GM12873 (cell line): ENCODE results near the gene PHOX2B.

ENCODE experiments used
- TF ChIP-seq, protein P1 (sequence below): IDR thresholded peaks from 2 replicates; pipeline ENCODE4 v1.5.1; 2012; ENCODE audit warnings: low read depth, mild to moderate bottlenecking, moderate library complexity, low read length, control low read depth; ENCODE audit not compliant: insufficient read depth; ENCODE audit errors: missing control alignments

Gene PHOX2B

DNA sequence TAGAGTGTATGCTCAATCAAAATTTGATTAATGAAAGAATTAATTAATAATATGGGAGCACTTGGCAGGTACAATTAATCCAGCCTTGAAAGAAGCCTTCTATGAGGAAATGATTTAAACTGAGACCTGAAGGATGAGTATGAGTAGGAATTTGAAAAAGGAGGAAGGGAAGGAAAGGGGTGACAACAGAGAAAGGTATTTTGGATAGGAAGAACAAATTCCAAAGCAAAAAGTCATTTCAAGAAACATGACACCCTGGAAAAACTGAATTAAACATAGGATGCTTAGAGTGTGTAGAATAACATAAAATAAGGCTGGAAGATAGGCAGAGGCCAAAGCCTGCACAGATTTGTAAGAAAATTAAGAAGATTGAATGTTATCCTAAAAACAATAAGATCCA lies 29.6 kb downstream of the PHOX2B start:
- TF ChIP-seq, protein P1, sequence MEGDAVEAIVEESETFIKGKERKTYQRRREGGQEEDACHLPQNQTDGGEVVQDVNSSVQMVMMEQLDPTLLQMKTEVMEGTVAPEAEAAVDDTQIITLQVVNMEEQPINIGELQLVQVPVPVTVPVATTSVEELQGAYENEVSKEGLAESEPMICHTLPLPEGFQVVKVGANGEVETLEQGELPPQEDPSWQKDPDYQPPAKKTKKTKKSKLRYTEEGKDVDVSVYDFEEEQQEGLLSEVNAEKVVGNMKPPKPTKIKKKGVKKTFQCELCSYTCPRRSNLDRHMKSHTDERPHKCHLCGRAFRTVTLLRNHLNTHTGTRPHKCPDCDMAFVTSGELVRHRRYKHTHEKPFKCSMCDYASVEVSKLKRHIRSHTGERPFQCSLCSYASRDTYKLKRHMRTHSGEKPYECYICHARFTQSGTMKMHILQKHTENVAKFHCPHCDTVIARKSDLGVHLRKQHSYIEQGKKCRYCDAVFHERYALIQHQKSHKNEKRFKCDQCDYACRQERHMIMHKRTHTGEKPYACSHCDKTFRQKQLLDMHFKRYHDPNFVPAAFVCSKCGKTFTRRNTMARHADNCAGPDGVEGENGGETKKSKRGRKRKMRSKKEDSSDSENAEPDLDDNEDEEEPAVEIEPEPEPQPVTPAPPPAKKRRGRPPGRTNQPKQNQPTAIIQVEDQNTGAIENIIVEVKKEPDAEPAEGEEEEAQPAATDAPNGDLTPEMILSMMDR = no peak

DNA sequence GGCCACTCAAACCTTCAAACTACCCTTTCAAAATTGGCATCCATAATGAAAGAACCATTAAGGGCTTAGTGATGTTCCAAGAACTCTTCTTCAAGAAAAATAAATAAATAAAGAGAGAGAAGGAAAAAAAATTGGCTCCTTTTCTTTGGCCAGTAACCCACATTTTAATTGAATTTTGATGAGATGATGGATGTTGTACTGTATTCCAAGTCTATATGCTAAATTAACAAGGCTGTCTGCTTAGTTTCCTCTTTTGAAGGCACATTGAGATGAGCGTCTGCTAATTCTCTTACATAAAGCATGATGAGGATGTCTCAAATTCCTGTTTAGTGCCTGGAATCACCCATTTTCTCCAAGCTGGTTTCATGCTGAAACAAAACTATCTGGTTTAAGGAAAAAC lies 33.4 kb downstream of the PHOX2B start:
- TF ChIP-seq, protein P1 = no peak

DNA sequence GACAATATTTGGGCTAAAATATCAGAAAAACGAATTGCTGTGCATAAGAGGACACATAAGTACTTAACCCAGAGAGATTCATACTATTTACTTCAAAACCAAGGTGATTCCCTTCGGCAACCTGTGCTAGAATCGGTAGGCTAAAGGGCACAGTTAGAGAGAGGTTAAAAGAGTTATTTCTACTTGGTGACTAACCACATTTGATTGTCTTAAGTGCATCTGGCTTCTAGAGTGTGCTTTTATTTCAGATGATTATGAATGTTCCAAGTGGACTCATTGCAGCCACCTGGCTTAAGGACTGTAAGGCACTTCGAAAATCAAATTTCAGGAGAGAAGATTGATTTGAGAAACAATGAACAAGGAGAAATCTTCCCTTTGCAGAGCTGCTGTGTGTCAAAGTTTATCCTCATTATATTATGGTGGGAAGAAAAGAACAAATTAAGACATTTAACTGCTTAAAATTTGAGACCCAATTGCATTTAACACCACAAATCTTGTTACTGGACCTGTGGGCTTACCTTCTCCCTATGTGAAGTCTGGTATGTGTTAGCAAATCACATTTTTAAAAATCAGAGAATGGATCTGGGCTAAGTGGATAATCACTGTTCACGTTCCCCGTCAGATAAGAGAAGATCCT lies 34.0 kb downstream of the PHOX2B start:
- TF ChIP-seq, protein P1 = no peak

DNA sequence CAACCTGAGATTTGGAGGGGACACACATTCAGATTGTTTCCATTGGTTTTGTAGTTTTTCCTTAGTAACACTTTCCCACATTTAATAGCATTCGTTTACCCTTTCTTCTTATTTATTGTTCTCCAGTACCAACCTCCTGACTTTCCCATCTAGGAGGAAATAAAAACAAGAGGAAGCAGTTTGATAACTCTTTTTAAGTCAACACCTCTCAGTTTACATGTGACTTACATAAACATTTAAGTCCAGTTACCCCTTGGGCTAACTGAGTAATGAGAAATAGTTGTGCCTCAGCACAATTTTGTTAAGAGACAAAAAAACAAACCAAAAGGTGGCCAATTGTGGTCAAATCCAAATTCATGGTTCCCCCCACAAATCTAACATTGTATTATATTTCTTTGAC lies 34.8 kb downstream of the PHOX2B start:
- TF ChIP-seq, protein P1 = no peak

DNA sequence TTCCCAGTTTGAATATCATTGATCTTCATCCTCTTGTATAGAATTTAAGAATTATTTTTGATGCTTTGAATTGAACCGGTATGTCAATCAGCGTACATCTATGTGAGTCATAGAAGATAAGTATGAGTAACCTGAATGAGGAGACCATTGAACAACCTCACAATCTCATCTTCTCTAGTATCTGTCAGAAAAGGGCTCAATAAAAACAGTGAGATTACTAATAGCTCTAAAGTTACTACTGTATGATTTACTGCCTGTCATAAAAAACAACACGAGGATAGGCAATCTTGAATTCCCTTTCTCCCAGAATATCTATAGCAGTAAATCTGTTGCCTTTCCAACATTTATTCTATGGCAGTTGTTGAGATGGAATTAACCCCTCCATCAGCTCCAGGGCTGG lies 36.1 kb downstream of the PHOX2B start:
- TF ChIP-seq, protein P1 = no peak

DNA sequence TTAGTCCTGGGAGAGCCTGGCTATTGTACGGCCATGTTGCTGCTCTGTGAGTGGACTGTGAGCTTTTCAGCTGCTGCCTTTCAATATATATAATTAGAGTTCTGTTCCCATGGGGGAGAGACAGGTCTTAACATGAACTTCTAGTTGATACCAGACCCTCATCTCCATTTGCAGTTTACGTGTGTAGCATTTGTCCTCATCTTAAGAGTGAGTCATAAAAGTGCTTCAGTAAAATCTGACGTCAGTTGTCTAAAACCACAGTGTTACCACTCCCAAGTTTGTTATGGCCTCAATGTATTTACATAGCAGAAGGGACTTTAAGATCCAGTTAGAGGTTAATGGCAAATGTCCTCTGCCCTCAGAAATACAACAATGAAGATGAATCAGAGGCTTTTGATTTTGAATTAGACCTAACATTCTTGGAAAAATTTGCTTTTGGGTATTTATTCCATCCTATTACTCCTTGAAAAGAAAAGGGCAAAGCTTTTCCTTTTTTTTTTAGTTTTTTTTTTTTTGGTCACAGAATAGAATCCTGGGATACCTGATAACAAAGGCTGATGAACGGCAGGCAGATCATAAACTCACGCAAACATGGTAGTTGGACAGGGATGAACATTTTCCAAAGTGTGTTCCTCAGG lies 38.6 kb downstream of the PHOX2B start:
- TF ChIP-seq, protein P1 = no peak

DNA sequence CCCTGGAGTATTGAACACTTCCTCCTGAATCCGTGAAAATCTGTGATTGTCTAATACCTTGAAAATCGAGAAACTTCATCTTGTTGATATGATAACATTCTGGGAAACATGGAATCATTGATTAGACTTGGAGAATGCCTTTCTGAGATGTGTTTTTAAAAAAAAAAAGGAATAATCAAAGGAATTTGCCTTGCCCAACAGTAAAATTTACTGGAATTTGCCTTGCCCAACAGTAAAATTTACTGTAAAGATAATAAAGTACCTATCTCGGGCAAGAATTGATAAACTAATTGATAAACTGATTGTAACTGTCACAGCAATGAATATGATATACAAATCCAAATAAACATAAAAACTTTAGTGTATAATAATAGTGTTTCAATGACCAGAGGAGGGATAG lies 44.7 kb downstream of the PHOX2B start:
- TF ChIP-seq, protein P1 = no peak
